Stimulated activated CD4-positive, alpha-beta T cell treated with anti-CD3 and anti-CD28 coated beads, Interleukin-1b, Interleukin-23, amount 100 ng/mL, for 24 hours (primary cell): ENCODE results near the gene STK39.

Source experiments
- DNase-seq, 4 experiments: peaks; one replicate each; pipeline ENCODE4 v3.0.0-alpha.2; 2020; ENCODE audit warnings: low read depth in 4 of 4, low spot score in 1 of 4

Gene STK39

DNA sequence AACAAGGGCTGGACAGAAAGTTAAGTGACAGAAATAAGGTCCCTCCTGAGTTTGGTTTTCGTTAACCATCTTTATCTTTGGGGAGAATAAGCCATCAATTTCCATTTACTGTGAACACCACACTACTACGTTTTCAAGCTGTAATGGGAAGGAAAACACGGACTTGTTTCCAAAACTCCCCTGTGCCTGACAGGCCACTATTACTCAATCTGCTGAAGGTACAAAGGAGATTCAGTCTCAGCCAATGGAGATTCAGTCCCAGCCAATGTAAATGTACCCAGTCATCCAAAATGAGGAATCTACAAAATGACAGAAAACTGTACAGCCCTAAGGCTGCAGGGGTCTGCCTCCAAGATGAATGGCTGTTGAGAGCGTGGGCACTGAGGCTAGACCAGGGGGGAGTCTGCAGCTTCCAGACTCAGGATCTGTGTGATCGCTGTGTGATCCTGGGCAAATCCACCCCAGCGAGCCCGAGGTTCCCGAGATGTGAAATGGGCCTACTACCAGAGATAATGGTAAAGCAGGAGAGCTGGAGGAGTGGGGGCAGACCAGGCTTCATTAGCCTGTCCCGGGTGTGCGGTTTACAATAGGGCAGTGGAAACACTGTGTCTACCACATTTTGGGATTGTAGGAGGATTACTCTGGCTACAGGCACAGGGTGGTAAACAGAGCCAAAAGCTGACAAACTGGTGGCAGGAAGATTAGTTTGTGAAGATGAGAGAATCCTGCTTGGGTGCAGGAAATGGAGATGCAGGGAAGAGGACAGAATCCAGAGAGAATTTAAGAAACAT is 284.8 kb downstream of the STK39 start:
- DNase-seq, result no peak

DNA sequence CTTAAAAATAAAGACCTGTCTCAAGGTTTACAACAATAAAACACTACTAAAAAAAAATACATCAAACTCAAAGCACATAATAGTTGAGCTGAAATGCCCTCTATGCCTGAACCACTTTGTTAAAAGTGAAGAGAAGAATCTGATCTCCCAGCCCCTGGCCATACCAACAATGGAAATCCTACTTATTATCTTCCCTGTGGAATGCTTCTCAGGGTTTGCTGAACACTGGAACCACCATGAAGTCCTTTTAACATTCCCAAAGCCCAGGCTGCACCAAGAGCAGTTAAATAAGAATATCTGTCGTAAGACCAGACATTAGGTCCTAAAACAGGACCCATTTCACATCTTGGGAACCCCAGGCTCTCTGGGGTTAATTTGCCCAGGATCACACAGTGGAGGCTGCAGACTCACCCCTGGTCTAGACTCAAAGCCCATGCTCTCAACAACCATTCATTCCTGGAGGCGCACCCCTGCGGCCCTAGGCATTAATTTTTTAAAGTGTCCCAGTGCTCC is 285.8 kb downstream of the STK39 start:
- no peak for DNase-seq

DNA sequence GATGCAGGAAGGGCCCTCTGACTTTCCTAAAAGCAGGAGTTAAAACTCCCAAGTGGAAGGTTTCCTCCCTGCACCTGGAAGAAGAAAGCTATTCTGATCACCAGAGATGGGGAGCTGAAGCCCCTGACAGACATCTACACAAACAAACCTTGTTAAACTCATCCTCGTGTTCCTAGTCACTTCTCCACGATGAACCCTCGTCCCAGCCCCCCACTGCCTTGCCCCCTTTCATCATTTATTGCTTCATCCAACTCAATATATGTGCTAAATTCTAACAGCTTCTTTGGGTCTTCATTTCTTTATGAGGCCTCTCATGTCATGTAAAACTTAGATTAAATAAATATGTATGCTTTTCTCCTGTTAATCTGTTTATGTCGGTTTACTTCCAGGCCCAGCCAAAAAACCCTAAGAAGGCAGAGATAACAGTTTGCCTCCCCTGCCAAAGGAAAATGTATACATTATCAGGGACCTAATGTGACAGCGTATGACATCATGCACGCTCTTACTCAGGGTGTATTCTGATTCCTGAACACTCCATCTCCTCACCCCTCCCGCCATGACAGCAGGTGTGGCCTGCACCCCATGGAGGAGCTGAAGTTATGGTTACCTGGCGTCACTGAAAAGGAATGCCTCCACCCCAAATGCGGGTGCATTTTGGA is 287.2 kb downstream of the STK39 start:
- no peak for DNase-seq

DNA sequence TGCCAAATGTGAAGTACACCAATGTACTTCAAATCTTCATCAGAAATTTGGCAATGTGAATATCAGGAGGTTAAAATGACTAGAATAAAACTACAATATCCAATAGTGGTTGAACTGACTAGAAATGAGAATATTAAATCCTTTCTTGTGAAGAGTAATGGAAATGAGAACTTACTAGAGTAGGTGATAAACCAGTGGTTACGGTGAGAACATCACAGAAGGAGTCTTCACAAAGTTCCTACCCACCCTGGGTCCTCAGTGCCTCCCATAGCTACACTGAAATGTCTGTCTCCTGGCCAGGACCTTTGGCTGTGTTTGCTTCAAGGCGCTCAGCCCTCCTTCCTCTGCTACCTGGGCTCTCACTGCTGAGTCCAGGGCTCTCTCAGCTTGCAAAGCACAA is 289.7 kb downstream of the STK39 start:
- no peak for DNase-seq

DNA sequence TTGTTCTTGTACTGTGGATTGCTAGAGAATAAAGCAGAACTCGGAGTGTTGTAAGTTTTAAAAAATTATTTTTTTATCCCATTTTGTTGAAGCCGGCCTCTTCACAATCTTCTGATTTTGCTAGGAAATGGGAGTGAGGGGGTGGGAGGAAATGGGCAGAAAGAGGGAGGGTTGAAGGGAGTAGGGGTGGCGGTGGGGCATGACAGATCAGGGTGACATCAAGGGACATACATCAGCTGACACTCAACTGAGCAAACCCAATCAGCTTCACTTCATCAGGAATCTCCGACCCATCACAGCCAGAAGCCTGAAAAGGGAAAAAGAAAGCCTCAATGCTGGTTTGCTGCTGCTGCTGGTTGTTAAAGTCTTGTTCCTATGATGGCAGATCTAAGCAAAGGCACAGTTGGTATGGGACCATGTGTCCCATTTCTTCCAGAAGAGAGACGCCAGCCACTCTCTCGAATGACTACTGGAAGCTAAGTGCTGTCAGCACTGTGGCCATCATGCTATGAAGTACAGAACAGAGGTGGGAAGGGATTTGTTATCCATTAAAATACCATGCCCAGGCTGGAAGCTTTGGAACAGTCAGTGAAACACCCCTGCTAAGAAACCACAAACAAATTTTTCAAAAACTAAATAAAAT is 292.0 kb downstream of the STK39 start:
- no peak for DNase-seq

DNA sequence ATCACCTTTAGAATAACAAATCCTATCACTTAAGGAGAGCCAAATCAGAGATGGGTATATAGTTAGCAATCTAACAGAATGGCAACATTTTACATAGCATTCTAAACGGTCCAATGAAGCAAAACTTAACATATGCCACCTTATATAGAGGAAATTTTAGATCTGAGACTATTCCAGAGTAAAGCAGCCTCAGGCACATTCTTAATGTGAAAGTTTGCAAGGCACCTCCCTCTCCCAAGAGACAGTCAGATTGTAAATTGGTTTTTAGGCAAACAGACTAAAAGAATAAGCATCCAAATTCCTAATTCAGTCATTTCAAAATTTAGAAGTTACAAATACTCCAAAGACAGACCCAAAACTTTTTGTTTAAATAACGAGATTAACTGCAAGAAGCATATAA is 292.9 kb downstream of the STK39 start:
- DNase-seq, result no peak

DNA sequence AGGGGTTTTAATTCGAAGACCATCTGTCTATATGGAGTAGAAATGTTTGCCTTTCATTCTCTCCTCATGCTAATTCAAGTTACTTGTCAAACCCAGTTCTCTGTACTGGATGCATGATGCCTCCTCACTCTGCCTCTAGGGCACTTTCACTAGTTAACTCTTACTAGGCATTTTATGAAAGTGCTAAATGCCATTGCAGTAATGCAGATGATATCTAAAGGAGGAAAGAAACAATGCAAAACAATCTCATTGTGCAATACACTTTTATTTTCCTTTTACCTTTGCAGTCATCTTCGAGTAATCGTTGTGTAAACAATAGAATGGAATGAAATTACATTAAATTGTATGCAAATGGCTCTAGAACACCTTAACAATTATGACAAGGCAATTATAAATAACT is 293.6 kb downstream of the STK39 start:
- DNase-seq, result no peak

DNA sequence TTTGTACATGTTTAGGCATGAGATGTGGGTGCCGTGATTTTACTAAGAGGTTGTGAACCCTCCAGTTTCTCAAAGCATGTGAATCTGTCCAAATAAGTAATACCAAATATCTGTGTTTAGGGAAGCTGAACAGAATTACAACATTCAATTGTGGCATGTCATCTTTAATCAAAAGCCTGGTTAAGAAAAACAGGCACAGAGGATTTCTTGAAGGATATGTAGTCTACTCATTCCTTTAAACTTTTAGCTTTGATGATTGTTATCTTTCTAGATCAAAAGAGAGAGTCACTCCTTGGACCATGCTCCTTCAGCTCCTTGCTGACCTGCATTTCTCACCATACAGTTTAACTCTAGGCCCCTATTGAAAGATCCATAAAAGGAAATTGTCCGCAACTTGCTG is 296.8 kb downstream of the STK39 start:
- DNase-seq, result no peak

DNA sequence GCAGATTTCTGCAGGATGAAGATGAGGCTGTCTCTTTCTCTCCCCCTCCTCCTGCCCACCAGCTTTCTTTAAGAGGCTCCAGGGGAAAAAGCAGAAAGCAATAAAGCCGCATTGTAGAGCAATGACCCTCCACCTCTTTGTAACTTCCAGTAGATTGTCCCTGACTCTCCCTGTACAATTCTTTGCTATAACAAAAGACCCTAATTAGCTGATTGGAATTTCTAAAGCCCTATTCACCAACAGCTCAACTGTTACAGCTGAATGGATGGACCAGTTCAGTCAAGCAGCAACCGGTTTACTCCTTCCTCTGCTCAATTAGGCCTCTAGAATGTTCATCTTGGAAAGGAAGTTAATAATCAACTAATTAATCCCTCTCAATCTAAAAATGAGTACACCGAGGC is 301.0 kb downstream of the STK39 start:
- no peak for DNase-seq

DNA sequence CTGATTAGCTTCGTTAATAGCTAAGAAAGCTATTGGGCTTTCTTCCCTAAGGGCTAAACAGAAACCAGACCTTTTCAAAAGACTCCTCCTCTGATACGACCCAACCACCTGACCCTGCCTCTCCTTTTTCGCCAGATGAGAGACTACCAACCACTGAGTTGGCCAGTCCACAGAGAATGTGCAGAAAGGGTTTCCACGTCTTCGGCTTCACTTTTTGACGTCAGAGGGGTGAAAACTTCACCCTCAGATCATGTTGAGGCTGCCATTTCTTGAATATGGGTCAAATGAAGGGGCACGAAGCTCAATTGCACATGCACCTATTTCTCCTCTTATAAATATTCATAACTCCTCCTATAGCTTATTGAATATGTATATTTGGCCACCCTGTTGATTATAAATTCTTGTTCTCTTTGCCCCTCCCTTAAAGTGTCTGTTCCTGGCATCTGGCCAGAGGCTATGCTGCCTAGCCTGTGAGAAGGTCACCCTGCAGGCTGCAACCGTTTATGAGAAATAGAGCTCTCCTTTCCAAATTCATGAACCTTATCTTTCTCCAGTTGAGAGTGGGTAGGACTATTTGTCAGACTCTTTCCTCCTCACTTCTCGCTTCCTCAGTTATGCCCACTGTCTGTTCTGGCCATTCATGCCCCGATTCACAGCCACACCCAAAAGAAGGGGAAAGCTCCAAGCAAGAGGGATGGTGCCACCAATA is 301.6 kb downstream of the STK39 start:
- no peak for DNase-seq

DNA sequence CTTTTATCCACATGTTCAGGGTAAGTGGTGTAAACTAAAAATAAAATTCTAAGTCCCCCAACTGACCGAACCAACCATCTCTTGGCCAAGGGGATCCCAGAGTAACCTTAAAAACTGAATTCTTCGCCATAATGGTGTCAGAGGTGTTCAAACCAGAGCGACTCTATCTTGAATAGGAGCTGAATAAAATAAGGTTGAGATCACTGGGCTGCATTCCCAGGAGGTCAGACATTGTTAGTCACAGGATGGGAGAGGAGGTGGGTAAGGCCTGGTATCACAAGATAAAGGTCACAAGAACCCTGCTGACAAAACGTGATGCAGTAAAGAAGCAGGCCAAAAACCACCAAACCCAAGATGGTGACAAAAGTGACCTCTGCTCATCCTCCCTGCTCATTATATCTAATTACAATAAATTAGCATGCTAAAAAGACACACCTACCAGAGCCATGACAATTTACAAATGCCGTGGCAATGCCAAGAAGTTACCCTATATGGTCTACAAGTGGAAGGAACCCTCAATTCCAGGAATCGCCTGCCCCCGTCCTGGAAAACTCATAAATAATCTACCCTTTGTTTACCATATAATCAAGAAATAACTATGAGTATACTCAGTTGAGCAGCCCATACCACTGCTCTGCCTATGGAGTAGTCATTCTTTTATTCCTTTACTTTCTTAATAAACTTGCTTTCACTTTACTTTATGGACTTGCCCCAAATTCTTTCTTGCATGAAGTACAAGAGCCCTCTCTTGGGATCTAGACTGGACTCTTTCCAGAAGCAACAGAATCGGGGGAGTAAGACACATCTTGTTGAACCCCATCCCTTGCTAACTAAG is 302.4 kb downstream of the STK39 start:
- DNase-seq, result no peak

DNA sequence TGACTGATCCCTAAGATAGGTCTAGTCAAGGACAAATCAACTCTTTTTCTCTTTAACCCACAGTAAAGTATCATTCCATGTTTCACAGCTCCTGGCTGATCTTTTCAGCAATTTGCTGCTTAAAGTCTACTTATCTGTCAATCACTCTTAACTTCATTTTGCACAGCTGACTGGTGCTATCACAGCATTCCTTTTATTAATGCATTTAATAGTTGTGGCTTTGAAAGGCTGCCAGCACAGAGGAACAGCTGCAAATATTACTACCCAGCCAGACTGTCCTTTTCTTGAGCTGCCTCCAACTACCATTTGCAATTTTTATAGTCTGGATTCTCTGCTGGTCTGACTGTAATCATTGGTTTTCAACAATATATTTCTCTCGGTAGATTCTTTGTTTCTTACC is 303.5 kb downstream of the STK39 start:
- DNase-seq, result no peak

DNA sequence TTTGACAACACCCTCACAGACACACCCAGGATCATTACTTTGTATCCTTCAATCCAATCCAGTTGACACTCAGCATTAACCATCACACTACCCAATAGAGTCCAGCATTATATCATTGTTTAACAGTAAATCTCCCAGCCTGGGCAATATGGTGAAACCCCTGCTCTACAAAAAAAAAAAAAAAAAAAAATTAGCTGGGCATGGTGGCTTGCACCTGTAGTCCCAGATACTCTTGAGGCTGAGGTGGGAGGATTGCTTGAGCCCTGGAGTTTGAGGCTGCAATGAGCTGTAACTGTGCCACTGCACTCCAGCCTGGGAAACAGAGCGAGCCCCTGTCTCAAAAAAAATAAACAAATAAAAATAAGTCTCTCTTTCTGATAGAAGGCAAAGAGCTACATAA is 304.0 kb downstream of the STK39 start:
- no peak for DNase-seq

DNA sequence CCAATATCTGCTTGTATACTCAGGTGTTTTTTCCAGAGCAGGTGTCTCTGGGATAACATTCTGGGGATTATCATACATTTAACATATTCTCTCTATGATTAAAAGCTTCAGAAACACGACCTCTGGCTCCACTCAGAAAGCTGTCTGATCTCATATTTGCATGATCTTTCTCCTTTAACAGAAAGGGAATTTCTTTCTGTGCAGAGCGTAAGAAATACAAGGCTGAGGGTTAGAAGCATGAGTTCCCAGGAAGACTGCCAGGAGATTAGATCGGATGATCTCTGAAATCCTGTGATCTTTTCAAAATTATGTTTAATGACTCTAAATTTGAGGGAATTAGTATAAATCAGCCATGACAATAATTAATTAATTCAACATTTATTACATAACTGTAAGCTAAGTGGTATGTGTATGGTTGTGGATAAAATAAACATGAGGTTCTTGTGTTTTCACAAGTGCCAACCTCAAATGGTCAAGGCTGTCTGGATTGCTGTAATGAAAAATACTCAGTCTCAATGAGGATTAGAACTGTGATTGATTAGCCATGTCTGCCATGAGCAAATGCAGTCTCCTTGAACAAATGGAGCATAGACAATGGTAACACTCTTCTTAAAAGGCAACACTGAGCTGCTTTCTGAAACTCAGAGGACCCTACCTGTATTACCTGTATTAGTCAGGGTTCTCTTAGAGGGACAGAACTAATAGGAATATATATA is 304.9 kb downstream of the STK39 start:
- DNase-seq, result no peak

DNA sequence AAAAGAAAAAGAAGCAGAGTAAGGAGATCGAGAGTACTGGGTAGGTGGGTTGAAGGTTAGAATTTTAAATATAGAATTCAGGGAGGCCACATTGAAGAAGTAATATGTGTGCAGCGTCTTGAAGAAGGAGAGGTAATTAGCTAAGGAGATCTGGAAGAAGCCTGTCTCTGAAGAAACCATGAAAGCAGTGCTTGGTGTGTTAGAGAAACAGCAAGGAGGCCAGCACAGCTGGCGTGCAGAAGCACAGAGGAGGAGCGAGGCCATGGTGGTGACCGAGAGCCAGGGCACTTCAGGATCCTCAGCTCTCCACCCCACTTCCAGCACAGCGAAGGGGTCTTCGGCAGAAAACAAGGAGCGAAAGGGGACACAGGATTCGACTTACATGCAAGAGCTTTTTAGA is 305.8 kb downstream of the STK39 start:
- DNase-seq, result no peak

DNA sequence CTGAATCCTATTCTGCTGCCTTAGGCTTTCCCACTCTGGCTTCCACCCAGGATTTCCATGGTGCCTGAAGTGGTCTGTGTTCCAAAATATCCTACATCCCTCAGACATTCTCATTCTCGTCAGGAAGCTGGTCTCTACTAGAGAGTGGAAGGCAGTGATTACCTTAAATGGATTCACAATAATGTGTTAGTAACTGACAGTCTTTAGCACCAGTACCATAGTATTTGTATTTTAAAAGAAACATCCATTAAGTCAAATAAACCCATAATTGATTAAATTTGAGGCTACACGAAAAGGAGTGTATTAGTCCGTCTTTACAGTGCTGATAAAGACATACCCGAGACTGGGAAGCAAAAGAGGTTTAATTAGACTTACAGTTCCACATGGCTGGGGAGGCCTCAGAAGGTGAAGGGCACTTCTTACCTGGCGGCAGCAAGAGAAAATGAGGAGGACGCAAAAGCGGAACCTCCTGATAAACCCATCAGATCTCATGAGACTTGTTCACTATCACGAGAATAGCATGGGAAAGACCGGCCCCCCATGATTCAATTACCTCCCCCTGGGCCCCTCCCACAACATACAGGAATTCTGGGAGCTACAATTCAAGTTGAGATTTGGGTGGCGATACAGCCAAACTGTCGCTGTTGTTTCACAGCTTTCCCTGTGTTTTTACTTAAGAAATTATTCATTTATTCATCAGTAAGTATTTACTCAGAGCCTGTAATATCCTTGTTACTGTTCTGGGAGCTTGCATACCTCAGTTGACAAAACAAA is 306.5 kb downstream of the STK39 start:
- no peak for DNase-seq

DNA sequence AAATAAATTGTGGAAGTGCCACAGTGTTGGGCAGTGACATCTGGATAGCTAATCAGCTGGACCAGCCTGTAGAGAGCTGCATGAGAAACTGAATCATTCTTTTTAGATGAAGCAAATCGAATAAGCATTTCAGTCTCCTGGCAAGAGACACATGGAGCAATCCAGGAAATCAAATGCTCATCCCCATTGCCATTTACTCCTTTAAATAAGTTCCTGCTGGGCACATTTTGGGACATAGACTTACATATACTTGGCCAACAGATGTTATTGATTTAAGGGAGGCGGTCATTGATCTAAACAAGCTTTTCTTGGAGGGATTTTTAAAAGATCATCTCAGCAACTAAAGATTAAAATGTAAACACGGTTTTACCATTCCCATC is 307.1 kb downstream of the STK39 start:
- DNase-seq, result no peak

DNA sequence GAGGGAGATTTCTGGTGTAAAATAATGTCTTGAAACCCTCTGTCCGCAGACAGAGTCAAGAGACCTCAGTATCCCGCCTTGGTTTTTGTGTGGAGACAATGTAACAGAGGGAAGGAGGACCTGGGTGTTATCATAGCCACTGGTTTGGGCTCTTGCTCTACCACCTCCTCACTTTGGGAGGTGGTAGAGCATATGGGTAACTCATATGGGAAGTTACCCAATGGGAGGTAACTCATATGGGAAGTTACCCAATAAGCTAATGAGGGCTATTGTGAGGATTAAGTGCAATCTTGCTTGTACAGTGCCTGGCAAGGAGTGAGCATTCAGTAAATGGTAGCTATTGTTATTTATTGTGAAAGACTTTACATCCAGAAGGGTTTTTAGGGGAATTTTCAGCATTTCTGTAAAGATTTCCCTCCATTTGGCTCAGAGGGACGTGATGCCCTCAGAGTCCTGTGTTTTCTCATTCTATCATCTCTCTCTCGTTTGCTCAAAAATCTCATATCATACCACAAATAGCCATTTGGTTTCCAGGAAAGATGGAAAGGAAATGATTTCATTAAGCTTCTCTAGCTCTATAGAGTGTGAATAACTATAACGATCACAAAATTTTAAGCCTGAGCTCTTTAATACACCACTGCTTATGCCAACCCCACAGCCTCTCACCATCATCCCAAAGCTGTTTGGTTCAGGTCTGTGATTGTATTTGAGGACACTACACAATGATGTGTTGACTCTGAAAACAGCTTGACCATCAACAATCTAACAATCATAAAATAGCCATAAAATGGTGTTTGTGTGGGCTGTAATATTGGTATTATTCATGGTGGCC is 307.7 kb downstream of the STK39 start:
- DNase-seq, result no peak
